GM18858 (cell line): Measurements from ENCODE around the gene CECR2.
"Not testable (repeated sequence)": the region's sequence is repeated elsewhere in the genome, so short reads cannot be mapped to it uniquely, and the experiment has no call there.

Source experiments
- ATAC-seq: cut with Tn5 transposase; IDR thresholded peaks from one replicate; pipeline ENCODE4 v1.9.1; 2021; ENCODE audit not compliant: unreplicated experiment

The CECR2 gene

DNA sequence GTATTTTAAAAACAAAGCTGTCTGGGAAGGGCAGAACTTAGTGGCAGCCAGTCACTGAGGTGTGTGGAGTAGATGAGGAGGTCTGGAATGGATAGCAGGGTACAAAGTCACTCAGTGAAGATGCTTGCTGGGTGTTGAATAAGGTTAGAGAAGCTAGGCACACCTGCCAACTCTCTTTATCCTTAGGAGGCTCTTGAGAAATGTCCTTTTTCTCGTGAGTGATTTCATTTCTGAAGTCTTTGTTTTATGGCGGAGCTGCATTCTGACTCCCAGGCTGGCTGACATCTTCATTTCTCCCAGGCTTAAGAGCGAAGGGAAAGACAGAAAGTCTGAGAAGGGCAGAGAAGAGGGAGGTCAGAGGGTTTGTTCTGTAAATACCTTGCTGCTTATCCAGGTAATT is 31.0 kb downstream of the CECR2 start:
- no peak for ATAC-seq

DNA sequence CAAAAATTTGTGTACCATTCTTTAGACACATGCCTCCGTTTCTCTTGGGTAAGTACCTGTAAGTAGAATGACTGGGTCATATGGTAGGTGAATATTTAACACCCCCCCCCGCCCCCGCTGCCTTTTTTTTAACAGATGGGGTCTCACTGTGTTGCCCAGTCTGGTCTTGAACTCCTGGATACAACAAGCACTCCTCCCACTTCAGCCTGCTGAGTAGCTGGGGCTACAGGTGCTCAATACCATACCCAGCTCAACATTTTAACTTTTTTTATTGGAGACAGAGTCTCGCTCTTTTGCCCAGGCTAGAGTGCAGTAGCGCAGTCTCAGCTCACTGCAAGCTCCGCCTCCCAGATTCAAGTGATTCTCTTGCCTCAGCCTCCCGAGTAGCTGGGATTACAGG is 32.5 kb downstream of the CECR2 start:
- ATAC-seq: no peak

DNA sequence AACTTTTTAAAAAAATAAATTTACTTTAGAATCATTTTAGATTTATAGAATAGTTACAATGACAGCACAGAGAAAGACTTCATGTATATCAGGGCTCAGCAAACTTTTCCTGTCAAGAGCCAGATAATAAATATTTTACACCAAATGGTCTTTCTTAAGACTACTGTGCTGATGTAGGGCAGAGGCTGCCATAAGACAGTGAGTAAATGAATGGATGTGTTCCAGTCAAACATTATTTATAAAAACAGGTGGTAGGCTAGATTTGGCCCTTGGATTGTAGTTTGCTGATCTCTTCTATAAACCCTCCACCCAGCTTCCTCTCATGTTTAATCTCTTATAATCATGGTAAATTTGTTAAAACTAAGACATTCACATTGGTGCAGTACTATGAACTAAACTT is 33.0 kb downstream of the CECR2 start:
- no peak for ATAC-seq

DNA sequence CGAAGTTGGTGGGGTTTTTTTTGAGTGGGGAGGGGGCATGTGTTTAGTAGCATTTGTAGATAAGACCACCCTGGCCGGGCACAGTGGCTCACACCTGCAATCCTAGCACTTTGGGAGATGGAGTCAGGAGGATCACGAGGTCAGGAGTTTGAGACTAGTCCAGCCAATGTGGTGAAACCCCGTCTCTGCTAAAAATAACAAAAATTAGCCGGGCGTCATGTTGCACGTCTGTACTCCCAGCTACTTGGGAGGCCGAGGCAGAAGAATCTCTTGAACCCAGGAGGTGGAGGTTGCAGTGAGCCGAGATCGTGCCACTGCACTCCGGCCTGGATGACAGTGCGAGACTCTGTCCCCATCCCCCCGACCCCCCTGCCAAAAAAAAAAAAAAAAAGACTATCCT is 34.6 kb downstream of the CECR2 start:
- no peak for ATAC-seq

DNA sequence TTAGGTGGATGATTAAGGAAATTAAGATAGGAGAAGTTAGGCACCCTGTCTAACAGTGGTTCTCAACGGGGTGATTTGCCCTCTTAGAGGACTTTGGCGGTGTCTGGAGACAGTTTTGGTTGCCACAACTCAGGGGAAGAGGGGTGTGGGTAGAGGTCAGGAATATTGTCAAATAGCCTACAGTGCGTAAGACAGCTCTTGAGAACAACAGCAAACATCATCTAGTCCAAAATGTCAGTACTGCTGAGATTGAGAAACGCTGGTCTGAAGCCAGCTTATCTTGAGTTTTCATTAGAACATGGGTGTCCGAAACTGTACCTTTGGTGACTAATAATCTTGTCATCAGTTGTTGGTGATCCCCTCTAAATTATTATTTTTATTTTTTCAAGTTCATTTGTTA is 38.4 kb downstream of the CECR2 start:
- ATAC-seq: no peak

DNA sequence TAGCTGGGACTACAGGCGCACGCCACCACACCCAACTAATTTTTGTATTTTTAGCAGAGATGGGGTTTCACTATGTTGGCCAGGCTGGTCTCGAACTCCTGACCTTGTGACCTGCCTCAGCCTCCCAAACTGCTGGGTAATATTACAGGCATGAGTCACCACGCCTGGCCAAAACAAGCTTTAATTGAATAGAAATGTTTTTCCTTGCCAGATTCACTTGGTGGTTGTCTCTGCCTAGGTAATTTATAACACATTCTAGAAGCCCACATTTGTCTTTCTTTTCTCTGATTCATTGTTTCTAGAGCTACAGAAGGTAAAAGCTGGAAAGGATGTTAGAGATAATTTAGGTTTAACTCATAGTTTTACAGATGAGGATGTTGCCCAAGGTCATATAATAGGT is 41.3 kb downstream of the CECR2 start:
- no peak for ATAC-seq

DNA sequence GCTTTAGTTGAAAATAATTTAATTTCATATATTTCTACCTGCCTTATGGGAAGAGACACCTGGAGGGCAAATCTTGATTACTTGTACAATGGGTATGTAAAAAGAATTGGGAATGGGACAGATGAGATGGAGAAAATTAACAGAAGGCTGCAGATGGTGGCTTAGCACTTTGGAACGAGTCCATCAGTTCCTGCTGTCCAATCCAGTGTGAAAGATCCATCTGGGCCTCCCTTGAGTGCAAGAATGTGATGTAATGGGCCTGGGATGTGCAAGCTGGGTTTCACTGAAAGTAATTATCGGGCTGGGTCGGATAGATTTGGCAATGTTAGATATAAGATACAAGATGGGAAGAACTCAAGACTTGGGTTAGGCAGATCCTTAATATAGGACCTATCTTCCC is 42.0 kb downstream of the CECR2 start:
- ATAC-seq: no peak

DNA sequence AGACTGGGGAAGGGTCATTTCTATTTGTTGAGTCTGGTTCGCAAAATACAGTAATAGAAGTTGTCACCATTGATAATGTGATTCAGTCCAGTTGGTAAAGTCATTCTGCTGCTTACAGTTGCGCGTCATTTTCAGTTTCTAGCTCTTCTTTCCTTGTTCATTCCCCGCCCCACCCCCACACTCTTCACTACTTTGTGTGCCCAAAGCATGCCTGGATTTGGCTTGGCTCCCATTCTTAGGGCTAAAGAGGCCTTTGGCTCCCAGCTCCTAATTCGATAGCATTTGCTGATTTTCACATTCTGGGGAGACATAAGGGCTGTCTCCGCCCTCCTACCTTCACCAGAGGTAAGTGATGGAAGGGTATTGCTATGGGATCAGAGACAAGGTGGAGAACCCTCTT is 43.0 kb downstream of the CECR2 start:
- ATAC-seq: no peak

DNA sequence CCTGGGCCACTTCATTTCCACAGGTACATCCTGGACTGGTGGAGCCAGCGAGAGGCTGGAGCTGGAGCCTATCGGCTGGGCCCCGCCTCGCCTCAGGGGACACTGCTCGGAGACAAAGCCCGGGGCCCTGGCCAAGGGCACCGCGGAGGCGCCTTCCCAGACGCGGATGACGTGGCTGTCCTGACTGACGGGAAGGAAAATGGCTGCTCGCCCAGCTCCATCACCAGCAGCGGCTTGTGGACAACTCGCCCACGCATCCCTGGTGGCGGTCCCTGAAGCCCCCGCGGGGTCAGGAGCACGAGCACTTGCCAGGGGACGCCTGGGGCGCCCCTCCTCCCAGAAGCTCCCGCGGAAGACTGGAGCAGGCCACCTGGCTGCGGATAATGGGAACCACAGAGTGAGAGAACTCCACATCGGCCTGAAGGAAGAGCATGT is 49.6 kb downstream of the CECR2 start:
- no peak for ATAC-seq

DNA sequence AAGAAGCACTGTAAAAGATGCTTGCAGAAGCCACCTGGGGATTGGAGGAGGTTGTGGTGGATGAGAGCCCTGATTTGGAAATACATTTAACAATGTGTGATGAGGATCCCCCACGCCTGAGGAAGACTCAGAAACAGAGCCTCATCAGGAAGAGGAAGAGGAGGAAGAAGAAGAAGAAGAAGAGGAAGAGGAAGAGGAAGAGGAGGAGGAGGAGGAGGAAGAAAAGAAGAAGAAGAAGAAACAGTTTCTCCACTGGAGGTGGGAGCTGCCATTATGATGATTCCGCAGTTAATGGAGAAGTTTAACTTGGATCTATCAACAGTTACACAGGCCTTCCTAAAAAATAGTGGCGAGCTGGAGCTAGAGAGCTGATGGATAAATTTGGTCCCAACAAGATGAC is 50.1 kb downstream of the CECR2 start:
- no peak for ATAC-seq

DNA sequence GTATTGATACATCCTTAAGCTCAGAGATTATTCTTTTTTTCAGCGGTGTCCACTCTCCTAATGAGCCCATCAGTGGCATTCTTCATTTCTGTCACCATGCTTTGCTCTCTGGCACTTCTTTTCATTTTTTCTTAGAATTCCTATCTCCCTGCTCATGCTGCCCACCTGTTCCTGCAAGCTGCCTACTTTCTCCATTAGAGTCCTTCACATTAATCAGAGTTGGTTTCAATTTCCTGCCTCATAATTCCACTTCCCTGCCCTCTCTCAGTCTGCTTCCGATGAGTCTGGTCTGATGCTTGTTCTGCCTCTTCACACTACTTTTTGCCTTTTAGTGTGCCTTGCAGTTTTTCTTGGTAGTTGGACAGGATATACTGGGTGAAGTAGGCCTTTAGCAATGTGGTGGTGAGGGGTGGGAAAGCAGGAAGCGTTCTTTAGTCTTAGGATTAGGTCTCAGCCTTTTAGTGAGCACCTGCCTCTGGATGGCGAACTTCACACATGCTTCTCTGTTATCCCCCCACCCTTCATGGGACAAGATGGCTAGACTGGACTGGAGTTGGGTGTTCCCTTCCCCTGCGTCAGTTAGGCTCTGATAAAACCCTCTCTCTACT is 53.6 kb downstream of the CECR2 start:
- ATAC-seq: no peak

DNA sequence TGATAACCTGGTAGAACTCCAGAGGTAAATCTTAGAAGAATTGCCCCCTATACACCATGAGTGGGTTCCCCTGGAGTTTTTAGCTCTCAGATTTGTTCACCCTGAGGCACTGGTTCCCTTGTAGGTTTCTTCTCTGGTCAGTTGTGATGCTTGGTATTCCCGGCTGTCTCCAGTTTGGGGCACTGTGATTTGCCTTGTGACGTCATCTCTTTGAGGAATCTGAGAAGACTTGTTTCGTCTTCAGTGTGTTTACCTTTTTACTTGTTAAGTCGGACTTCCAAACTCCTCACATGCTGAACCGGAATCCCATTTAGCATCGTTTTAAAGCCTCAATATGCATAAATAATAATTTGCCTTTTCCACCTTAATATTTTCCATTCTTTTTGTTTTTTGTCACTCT is 54.4 kb downstream of the CECR2 start:
- ATAC-seq: no peak

DNA sequence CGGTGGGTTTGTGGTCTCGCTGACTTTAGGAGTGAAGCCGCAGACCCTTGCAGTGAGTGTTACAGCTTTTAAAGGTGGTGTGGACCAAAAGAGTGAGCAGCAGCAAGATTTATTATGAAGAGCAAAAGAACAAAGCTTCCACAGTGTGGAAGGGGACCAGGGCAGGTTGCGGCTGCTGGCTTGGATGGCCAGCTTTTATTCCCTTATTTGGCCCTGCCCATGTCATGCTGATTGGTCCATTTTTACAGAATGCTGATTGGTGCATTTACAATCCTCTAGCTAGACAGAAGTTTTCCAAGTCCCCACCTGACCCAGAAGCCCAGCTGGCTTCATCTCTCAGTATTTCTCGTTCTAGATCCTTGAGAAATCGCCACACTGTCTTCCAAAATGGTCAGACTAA is 58.3 kb downstream of the CECR2 start:
- ATAC-seq: not testable (repeated sequence)

DNA sequence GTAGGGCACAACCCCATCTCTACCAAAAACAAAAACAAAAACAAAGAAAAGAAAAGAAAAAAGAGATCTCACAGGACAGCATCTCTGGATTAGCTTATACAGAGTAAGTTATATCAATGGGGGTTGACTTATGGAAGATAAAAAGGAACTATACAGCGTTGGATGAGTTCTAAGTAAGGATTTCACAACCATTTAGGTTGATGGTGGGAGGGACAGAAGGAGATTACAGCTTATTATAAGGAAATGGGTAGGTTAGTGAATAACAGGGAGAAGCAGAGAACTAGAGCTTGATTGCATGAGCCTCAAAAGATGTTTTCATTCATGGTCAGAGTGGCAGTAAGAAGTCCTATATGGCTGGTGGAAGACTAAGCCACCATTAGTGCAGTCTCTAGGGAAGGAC is 60.3 kb downstream of the CECR2 start:
- ATAC-seq: no peak

DNA sequence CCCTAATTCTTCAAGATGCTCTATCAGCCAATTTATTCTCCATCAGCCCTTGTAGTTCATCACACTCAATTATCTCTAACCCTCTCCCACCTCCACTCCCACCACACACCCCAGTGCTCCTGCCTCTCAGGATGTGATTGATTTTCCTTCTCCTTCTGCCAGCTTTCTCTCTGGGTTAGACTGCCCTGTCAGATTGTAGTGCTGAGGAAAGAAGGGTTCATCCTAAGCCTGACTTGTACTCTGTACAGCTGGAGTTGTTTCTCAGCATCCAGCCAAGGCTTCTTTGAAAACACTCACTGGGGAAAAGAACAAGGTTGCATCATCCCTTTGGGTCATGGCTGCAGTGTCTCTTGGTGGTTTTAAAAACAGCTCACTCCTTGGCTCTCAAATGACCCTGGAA is 61.2 kb downstream of the CECR2 start:
- ATAC-seq: no peak

DNA sequence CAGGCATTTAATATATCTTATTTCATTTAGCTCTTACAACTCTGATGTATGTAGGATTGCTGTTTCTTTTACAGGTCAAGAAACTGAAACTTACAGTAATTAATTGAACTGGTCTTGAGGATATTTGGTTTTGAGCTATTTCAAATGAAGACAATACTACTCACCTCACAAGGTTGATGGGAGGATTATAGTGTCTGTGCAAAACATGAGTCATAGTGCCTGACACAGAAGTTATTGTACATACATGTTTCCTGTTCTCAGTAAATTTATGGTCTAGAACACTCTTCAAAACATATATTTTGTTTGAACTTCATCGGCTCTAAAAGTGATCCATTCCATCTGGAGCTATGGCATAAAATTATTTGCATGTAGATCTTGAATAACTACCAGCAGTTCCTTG is 61.9 kb downstream of the CECR2 start:
- no peak for ATAC-seq

DNA sequence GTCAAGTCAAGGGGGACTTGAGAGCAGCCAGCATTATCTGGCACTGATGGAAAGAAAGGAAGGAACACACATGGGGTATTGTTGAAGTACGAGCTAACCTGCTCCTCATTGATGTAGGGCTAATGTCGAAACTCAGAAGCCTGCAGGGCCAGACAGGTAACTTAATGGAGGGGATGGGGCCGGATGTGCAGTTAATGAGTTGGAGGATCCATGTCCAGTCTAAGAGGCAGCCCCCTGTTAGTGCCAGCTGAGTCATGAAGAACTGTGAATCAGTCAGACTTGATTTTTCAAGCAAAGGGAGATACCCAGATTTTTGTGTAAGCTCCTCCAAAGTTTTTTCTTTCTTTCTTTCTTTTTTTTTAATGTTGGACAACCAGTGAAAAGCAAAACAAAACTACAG is 65.6 kb downstream of the CECR2 start:
- ATAC-seq: no peak

DNA sequence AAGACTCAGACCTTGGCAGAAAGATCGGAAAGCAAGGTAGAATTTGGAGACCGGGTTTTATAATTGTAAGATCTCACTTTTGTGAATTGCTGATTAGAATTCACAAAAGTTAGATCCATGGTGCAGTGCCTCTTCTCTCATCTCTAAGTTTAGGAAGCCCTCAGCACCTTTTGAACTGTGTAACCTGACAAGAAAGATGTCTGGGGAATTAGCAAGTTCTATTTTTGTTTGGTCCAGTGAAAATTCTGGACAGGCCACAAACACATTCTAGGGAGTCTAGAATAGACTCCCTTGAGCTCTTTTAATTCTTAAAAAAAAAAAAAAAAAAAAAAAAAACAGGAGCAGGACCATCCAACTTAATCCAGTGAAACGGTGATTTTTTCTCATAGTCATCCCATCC is 66.1 kb downstream of the CECR2 start:
- ATAC-seq: no peak

DNA sequence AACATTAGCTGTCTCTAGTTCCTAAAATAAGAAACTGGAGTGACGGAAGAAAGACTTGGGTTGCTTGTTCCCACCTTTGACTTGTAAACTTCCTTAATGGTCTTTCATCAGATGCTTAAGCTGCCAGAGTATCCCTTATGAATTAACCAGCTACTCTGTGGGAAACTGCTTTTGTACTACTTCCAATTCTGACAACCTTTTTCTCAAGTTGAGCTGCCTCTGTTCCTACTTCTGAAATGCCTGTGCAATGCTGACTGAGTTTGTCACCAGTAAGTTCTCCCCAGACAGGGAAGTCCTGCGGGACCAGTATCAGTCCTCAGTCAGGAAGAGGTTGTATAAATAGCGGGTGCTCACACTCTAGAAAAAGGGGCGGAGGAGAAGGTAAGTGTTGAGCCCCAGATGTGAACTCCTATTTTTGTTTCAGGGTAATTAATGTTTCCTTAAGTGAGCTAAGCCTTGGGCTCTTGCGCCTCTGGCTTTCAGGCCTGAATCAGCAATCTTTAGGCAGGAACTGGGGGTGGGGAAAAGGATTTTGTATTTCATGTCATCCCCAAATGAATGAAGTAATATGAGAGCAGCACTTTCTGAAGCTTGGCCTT is 67.2 kb downstream of the CECR2 start:
- ATAC-seq: no peak

DNA sequence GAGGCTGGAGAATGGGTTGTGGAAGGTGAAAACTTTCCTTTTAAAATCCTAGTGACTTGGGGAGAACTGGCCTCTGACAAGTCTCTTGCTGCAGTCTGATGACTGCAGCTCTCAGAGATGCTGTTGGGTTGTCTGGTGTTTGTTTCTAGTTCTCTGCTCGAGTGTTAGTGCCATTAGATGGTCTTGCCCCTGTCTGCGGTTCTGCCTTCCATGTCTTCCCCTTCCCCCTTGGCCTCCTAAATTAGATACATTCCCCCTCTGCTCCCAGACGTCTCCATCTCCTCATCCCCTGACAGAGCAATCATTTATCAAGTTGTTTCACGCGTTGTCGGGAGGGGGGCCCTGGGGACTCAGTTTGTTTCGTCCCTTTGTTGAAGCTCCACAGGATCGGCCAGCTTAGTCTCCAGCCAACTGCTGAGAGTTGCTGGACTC is 67.7 kb downstream of the CECR2 start:
- ATAC-seq: no peak

DNA sequence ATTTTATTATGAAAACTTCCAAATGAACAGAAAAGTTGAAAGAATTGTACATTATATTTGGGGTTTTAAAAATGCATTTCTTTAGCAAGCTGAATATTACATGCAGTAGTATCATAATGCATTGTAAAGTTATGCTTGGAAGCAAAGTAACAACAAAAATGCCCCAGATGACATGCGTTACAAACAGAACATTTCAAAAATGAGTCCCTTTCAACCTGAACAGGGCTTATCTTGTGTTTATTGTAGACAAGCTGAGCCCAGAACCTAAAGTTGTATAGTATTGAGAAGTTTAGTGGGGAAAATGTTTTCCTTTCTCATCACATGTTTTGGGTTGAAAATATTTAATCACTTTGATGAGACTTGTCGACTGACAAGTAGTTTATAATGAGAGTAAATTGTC is 68.8 kb downstream of the CECR2 start:
- ATAC-seq: no peak

DNA sequence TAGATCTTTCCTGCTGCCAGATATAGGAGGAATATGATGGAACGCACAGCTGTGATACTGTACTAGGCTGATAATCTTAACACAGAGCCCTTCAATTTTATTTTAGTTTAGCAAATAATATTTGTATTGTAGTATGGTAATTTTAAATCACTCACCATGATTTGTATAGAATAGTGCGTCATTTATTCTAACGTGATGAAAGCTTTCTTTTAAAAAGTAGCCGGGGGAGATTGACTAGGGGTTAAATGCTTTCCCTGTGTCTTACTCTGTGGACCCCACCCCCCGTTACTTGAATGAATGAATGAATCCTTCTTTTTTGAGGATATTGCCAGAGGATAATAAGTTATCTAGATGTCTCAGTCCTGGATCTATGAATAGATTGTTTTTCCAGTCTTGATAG is 72.1 kb downstream of the CECR2 start:
- ATAC-seq: no peak
